NCI-H146 (cell line): ENCODE results near the gene RHOU.

Experiments used
- DNase-seq: peaks from one replicate; lab custom pipeline; 2025; lab: John Stamatoyannopoulos, UW

The RHOU gene

GRCh38 chr1:228785366-228786330 lies 50.4 kb downstream of the RHOU start:
- no peak for DNase-seq

GRCh38 chr1:228786361-228787129 lies 51.3 kb downstream of the RHOU start:
- DNase-seq, result no peak

DNA sequence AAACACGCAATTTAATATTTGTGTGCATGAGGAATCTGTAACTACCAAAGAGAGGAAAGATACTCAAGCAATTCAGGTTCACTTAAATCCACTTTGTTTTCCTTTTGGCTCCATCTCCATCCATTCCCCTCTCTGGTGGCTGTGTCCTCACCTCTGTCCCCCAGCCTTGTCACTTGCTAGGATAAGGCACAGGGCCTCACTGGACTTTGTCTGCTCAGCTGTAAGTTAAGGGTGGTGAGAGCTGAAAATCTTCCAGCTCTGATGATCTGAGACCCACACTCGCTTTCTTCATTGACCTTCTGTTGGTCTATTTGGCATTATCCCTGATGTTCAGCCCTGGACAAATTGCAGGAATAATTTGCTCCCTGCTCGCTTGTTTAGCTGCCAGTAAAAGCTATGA lies 56.5 kb downstream of the RHOU start:
- no peak for DNase-seq

GRCh38 chr1:228792601-228793000 lies 57.3 kb downstream of the RHOU start:
- DNase-seq, result no peak

DNA sequence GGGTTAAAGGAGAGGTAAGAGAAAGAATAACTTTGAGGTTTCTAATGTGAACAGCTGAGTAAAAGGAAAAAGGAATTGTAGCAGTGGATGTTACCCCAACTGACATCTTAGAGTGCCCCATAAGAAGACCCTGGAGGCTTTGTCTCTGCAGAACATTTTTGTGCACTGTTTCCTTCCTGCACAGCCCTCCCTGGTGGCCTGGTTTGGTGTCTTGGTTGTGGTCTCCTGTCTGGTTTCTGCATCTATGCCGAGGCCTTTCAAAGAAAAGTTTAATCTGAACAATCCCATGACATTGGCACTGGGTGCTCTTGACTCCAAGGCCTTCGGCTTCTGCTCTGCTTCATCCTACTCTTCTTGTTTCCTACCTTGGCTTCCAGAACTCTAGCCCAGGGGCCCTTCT lies 57.8 kb downstream of the RHOU start:
- DNase-seq, result no peak

DNA sequence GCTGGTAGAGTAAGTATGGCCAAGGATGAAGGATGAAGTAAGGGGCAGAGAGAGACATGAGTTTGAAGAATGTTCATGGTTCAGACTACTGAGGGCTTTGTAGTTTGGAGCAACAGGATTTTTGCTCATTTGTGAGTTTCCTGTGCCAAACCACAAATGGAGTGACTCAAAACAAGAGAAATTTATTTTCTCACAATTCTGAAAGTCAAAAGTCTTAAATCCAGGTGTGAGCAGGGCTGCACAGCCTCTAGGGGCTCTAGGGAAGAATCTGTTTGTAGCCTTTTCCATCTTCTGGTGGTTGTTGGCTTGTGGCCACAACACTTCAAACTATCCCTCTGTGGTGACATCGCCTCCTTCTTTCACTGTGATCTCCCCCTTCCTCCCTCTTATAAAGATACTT lies 58.9 kb downstream of the RHOU start:
- no peak for DNase-seq

GRCh38 chr1:228794810-228795209 lies 59.5 kb downstream of the RHOU start:
- DNase-seq, result no peak

DNA sequence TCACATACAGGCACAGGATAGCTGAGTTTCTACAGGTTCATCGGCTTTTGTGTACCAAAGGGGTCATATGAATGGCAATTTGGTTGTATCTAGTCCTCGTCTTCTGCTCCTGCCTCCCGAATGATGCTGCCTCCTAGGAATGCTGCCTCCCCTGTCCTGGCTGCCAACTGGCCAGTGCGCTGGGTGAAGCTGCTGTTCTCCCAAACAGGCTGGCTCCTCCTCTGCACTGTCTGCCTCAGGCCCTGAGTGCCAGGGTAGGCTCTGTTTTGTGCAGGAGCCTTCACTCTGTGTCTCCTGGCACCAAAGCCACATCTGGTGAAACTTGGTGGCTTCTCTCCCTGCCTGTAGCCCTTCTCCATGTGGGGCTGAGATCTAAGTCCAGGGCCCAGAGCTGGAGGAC lies 60.3 kb downstream of the RHOU start:
- no peak for DNase-seq
